Adrenal gland (tissue), 12 donors: ENCODE data around the gene CFAP99. TPM values are rescaled to one million over a fixed set of nuclear protein-coding genes. Genes with fewer than 3 reads are reported as not detected.
A peak's percentile ranks its signal among the peaks of the same experiment; 100 is the strongest.

ENCODE experiments used
- DNase-seq, 7 donors: peaks; one replicate each; pipeline ENCODE4 v3.0.0-alpha.2; 2019 to 2020
- H3K27ac ChIP-seq, 5 donors: fragments of 200-600 bp; sonication (generic) in 4 of 5; 1 replicate in 3 of 5; 2 replicates in 2 of 5; pipeline versions ENCODE4 v1.5.1 to v1.8.0; 2016 to 2020; ENCODE audit warnings: mild to moderate bottlenecking in 1 of 5
- H3K27me3 ChIP-seq: fragments of 200-600 bp; 2 replicates; pipeline ENCODE4 v1.8.0; 2021
- H3K36me3 ChIP-seq, 2 donors: fragments of 200-600 bp; replicated peaks in 1 of 2; 1 replicate in 1 of 2; 2 replicates in 1 of 2; pipeline versions ENCODE4 v1.5.1 to v1.8.0; 2018 to 2022
- H3K4me1 ChIP-seq, 2 donors: fragments of 200-600 bp; replicated peaks in 1 of 2; 1 replicate in 1 of 2; 2 replicates in 1 of 2; pipeline versions ENCODE4 v1.5.1 to v1.8.0; 2018 to 2021
- H3K4me3 ChIP-seq, 4 donors: fragments of 200-600 bp; sonication (generic) in 3 of 4; one replicate each; pipeline ENCODE4 v1.5.1; 2016 to 2018
- H3K9me3 ChIP-seq, 3 donors: fragments of 200-600 bp; sonication (generic) in 1 of 3; replicated peaks in 1 of 3; 1 replicate in 2 of 3; 2 replicates in 1 of 3; pipeline versions ENCODE4 v1.5.1 to v1.8.0; 2016 to 2021
- POLR2A ChIP-seq, 2 donors: fragments of 450-650 bp; IDR thresholded peaks; one replicate each; pipeline ENCODE4 v1.6.1; 2017; ENCODE audit warnings: antibody characterized with exemption in 2 of 2, mild to moderate bottlenecking in 2 of 2, moderate library complexity in 1 of 2
- WGBS, 4 donors: extraction: QIAGEN DNeasy Blood & Tissue Kit in 2 of 4; methylation state at CpG; one replicate each; pipeline versions ENCODE4 v1.1.5 to v1.1.7; 2013 to 2017; 5-methylcytosine and 5-hydroxymethylcytosine counted together
- intact Hi-C, 2 donors: fragments of 100-400 bp; cut with DNase I; formaldehyde crosslinking; loops; one replicate each; pipeline versions ENCODE4 v1.14.1 to v1.15.0; 2022 to 2023
- polyA plus RNA-seq, 3 donors: library from polyadenylated mRNA; stranded (reverse); fragments of 200-250 nt in 2 of 3; fragments of 350-450 nt in 1 of 3; fragmentation: Illumina TruSeq in 1 of 3; extraction: RNeasy Lipid Tissue Mini Kit (QIAGEN cat#74804) in 1 of 3; gene quantifications; one replicate each; pipeline ENCODE4 v1.2.3, GENCODE V29; 2013 to 2014
- total RNA-seq, 9 donors: library from RNA; depleted of rRNA in 4 of 9; stranded (reverse); fragments of >200 nt in 4 of 9; fragments of 120-200 nt in 1 of 9; fragmentation: NEBNext Ultra II Directional in 1 of 9; extraction: Animal tissue kit (Norgen Biotek cat#: 25700) in 1 of 9; gene quantifications; one replicate each; pipeline versions ENCODE4 v1.1.0 to v1.2.4, GENCODE V29; 2013 to 2023
- TF ChIP-seq, protein P1 (sequence below), 6 experiments: fragments of 450-650 bp in 4 of 6; fragments of 200-600 bp in 2 of 6; sonication (generic) in 1 of 6; IDR thresholded peaks; 1 replicate in 5 of 6; 2 replicates in 1 of 6; pipeline versions ENCODE4 v1.5.1 to v1.8.0; 2016 to 2021; ENCODE audit warnings: antibody characterized with exemption in 6 of 6, mild to moderate bottlenecking in 2 of 6, moderate library complexity in 1 of 6
- donor health status: healthy with polysubstance abuse.
- donor health status: Bipolar disorder and iron deficiency.
- donor health status: DM: yes; HTN: yes; CAD: no.
- donor health status: DM: no; HTN: no; CAD: no.
- donor health status: DM: no; HTN: no; CAD: no.
- donor health status: DM: yes; HTN: yes; CAD: no.

Gene CFAP99
- total and polyA plus RNA-seq, 12 donors = 0.18 to 5.0 (median 3.2) TPM

GRCh38 chr4:2436301-2436700 lies 17.5 kb downstream of the CFAP99 start:
- Histone ChIP-seq H3K4me3 (no peak overlapping the region), H3K36me3 (no peaks in the 10 kb centered on the region), H3K27ac (no peak overlapping the region), H3K4me1 (no peaks in the 10 kb centered on the region), H3K9me3 (no peaks in the 10 kb centered on the region), H3K27me3 (no peaks in the 10 kb centered on the region)
- peak in 1 of 7 donors; percentile 32 for DNase-seq
- TF ChIP-seq POLR2A (IDR thresholded peaks at IDR 0.05) = no peak
- TF ChIP-seq, protein P1, sequence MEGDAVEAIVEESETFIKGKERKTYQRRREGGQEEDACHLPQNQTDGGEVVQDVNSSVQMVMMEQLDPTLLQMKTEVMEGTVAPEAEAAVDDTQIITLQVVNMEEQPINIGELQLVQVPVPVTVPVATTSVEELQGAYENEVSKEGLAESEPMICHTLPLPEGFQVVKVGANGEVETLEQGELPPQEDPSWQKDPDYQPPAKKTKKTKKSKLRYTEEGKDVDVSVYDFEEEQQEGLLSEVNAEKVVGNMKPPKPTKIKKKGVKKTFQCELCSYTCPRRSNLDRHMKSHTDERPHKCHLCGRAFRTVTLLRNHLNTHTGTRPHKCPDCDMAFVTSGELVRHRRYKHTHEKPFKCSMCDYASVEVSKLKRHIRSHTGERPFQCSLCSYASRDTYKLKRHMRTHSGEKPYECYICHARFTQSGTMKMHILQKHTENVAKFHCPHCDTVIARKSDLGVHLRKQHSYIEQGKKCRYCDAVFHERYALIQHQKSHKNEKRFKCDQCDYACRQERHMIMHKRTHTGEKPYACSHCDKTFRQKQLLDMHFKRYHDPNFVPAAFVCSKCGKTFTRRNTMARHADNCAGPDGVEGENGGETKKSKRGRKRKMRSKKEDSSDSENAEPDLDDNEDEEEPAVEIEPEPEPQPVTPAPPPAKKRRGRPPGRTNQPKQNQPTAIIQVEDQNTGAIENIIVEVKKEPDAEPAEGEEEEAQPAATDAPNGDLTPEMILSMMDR (IDR thresholded peaks at IDR 0.05) = peak in 3 of 6 experiments; percentile 16 to 32 (median 30)
- WGBS, 4 donors = 25 to 57% (median 49%) methylated on average over 10 of the region's 10 CpGs
- intact Hi-C loops = no loop called here

DNA sequence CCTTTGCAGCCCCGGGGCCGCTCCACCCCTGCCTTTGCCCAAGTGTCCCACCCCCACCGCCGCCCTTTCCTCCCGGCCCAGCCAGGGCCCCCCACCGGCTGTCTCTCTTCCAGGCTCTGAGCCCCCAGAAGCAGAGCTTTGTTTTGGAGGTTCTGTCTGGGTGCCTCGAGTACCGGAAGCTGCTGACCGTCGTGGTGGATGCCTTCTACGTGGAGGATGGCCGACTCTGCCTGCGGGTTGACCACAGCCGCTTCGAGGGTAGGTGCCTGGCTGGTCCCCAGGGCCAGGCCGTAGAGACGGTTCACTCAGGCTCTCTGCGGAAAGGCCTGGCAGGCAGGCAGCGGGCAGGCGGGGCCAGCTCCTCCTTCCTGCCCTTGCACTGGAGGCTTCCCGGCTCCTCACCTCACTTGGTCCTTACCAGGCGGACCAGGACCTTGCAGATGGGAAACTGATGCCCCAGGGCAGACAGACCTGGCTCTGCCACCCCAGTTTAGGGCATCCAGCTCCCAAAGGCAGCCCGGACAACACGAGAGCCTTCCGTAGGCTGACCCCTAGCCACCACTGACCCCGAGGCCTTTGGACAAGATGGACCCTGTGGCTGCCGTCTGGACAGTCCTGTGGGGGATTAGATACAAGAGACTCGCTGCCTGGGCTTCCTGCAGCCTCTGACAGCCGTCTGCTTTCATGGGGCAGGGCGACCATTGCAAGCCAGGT lies 18.2 kb downstream of the CFAP99 start:
- WGBS, 4 donors = 70 to 89% (median 79%) methylated on average over 2 to 30 of the region's 30 CpGs
- H3K4me1 ChIP-seq = no peaks in the 10 kb centered on the region
- TF ChIP-seq, protein P1 (IDR thresholded peaks at IDR 0.05) = no peak
- DNase-seq = no peak
- H3K27me3 ChIP-seq = no peaks in the 10 kb centered on the region
- no peak overlapping the region for H3K27ac ChIP-seq
- H3K9me3 ChIP-seq = no peaks in the 10 kb centered on the region
- intact Hi-C loops = no loop called here
- H3K36me3 ChIP-seq = no peaks in the 10 kb centered on the region
- no peak overlapping the region for H3K4me3 ChIP-seq

GRCh38 chr4:2437475-2438215 lies 18.9 kb downstream of the CFAP99 start:
- H3K4me3 ChIP-seq = no peak overlapping the region
- no peaks in the 10 kb centered on the region for H3K9me3 ChIP-seq
- intact Hi-C loops = no loop called here
- no peaks in the 10 kb centered on the region for H3K27me3 ChIP-seq
- TF ChIP-seq, protein P1 (IDR thresholded peaks at IDR 0.05) = no peak
- TF ChIP-seq POLR2A (IDR thresholded peaks at IDR 0.05) = no peak
- no peaks in the 10 kb centered on the region for H3K36me3 ChIP-seq
- H3K4me1 ChIP-seq = no peaks in the 10 kb centered on the region
- H3K27ac ChIP-seq = no peak overlapping the region
- no peak for DNase-seq
- 87 to 95% (median 88%) methylated on average over 13 to 25 of the region's 25 CpGs for WGBS, 4 donors

DNA sequence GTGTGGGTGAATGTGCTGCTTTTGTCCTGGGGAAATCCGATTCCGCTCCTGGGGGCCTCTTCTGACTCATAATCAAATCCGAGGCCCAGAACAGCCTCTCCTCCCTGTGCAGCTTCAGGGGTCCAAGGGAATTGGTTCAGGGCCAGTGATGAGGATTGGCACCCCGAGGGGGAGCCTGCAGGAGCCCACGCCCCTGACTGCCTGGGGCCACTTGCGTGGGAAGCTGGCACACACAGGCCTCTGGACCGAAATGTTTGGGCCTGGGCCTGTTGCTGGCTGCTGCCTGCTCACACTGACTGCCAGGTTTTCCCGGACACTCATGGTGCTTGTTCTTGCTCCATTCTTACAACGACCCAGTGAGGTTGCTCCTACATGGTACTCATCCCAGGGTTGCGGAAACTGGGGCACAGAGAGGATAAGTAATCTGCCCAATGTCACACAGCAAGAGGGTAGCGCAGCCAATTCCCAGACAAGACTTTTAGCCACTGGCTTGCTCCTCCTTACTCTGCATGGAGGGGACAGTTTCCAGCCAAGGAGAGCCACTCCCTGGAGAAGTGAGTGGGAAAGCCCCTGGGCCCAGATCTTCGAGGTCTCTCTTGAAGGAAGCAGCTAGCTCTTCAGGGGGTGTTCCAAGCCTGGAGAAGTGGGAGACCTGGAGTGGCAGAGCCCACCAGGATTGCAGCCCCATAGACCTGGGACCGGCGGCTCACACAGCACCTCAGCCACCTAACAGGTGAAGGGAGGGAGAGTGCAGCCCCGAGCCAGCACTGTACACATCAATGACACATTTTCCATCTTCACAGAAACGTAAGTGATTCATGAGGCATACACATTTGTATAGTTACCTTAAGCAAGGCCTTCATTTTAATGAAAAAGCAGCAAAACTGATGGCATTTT lies 20.3 kb downstream of the CFAP99 start:
- no peaks in the 10 kb centered on the region for H3K4me1 ChIP-seq
- H3K27ac ChIP-seq = no peak overlapping the region
- no peak overlapping the region for H3K4me3 ChIP-seq
- H3K36me3 ChIP-seq = no peaks in the 10 kb centered on the region
- no peak for TF ChIP-seq POLR2A (IDR thresholded peaks at IDR 0.05)
- TF ChIP-seq, protein P1 (IDR thresholded peaks at IDR 0.05) = no peak
- no peak for DNase-seq
- 80 to 89% (median 88%) methylated on average over 8 to 16 of the region's 16 CpGs for WGBS, 4 donors
- intact Hi-C loops = no loop called here
- H3K9me3 ChIP-seq = no peaks in the 10 kb centered on the region
- H3K27me3 ChIP-seq = no peaks in the 10 kb centered on the region
